GM18507 (cell line): ENCODE results near the gene CEP104.

ENCODE experiments used
- DNase-seq: peaks from one replicate; pipeline ENCODE4 v3.0.0; 2011; ENCODE audit warnings: low read depth; ENCODE audit not compliant: insufficient read length; ENCODE audit errors: extremely low spot score
- FAIRE-seq: peaks from 2 replicates; lab custom pipeline; 2011; peaks lifted over from hg19 to GRCh38; lab: Jason Lieb, UNC

Gene CEP104

GRCh38 chr1:3856923-3857790 is at the start of gene CEP104, which contains the start of gene DFFB:
Gene CEP104, minus strand, starts transcription at chr1:3857211. Its CDS starts 4,804 bp downstream, at chr1:3852407.
Gene DFFB, plus strand, starts transcription at chr1:3857476. Its CDS starts 128 bp downstream, at chr1:3857604.
- FAIRE-seq, result peak; percentile 99
- DNase-seq, result peak; percentile 100

- FAIRE-seq (no peak), DNase-seq (no peak)
Measured at GRCh38 chr1:3906672-3907020, 49.6 kb upstream of the CEP104 start.

DNA sequence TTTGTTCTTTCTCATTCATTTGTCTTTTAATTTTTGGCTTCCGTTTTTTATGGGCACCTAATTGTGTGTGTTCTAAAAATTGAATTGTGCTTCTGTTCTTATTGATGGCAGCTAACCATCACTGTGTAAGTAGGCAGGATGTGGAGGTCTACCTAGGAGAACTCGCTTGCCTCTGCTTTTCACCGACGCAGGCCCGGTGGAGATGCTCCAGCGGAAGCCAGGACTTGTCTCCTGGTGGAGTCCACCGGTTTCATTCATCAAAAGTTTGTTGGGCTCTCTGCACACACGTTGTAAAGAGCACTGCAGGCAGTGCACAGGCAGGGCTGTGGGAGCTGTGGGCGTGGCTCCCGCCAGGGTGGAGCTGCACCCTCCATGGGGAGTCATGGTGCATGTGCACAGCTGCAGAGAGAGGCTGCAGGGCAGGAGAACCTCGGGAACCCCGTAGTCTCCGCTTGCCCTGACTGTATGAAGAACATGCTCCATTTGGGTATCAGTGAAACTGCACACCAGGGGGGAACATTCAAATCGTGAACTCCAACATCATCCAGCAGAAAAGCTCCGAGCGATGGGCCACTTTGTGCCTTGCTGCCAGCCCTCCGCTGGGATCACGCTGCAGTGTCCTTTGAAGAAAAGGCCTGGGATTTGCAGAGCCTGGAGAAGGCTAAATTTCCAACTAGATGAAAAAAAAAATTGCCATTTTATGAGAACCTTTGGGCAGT is 49.1 kb upstream of the CEP104 start:
- FAIRE-seq (no peak), DNase-seq (no peak)

DNA sequence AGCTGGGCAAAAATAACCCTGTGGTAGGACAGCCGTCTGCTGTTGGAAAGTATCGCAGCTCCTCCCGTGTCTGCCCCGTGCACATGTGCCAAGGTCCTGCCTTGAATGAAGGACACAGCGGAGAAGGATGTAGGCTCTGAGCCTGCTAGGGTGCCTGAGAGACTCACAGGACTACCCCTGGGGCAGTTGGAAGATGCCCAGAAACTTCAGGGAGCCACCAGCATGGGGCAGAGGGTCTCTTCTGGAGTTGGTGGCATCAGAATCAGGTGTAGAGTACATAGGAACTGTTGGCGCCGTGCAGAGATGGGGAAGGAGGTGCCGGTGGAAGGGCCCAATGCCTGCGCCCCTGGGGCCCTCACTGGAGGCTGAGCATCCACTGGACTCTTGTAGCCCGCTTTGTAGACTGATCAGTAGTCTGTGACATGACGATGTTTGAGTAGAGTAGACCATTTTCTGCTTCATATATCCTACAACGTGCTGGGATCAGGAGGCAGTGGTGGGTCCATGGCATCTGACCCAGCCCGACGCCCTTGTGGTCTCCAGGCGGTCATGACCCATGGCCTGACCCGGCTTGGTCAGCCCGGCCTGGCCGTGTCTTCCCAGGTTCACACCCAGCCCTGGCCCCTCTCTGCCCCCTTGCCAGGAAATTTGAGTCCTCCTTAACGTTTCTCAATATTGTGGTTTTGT is 48.4 kb upstream of the CEP104 start:
- FAIRE-seq (no peak), DNase-seq (no peak)

- DNase-seq (no peak), FAIRE-seq (no peak)
Measured at GRCh38 chr1:3904843-3905185, 47.8 kb upstream of the CEP104 start.

DNA sequence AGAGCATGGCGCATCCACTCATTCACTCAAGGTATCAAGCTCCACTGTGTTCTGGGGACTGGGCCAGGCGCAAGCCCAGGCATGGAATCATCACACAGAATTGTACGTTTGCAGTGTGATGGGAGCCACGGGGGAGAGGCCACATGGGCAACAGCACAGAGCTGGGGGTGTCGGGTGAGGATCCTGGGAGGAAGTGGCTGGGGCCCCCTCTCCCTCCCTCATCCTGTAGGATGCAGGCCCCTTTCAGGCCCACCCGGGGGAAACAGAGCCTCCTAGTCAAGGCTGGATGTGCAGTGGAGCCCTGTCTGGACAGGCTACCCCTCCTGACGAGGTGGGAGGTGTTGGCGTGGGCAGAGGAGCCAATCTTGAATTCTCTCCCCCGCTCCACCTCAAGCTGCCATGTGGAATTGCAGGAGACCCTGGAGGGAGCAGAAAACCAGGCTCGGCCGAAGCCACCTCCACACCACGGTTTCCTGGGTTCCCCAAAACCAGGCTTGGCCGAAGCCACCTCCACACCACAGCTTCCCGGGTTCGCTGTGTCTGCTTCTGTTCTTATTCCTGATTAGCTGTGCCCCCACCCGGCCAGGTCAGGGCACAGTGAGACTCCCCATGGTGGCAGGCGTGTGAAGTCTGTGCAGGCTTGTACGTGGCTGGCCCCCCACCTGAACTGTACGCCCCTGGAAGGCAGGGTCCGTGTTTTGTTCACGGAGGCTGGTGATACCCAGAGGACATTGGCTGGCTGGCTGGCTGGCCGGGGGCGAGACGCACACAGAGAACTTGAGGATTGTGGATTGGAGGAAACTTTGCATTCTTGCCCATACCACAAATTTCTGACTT is 47.2 kb upstream of the CEP104 start:
- DNase-seq (no peak), FAIRE-seq (no peak)

GRCh38 chr1:3903141-3904005 is 46.4 kb upstream of the CEP104 start:
- DNase-seq (no peak), FAIRE-seq (peak; percentile 69)

DNA sequence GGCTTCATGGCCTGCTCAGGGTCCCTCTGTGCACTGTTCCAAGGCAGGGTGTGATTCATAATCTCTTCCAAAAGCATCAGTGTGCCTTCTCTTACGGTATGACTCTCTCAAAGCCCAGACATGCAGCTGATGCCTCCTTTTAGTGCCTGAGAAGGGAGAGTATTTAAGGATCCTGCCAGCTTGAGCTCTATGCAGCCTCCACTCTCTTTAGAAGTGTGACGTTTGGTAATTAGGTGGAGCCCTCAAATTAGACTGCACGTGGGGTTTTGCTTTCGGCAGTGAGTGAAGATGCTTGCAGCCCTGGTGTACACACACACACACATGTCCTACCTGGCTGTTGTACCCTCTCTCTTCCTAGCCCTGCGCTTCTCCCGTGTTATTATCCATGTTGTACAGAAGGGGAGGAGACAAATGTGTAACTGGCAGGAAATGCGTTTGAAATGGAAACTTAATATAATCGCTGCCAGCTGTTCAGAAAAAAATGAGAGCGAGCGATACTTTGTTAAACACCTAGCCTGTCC is 45.6 kb upstream of the CEP104 start:
- no peak for FAIRE-seq
- DNase-seq, result no peak

GRCh38 chr1:3902111-3902511 is 45.1 kb upstream of the CEP104 start:
- DNase-seq, result no peak
- no peak for FAIRE-seq

DNA sequence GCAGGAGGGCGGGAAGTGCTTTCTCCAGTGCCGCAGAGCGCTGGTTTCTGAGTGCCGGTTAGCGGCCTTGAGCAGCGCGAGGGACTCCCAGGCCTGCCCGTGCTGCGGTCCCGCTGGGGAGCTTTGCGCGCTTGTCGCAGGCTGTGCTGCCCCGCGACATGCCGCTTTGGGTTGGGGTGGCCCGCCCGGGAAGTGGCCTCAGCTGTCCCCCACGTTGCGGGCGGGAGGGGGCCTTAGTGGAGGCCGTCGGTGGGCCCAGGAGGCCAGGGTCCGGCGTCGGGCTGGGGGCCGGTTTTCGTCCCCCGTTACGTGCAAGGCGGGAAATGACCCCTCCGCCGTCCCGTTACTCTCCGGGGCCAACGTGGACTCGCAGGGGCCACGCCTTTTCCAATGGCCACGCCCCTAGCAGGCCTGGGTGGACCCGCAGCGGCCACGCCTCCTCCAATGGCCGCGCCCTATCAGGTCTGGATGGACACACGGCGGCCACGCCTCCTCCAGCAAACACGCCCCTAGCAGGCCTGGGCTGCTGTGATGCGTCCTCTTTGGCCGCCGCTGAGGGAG is 44.0 kb upstream of the CEP104 start:
- DNase-seq (peak; percentile 92), FAIRE-seq (peak; percentile 99)

DNA sequence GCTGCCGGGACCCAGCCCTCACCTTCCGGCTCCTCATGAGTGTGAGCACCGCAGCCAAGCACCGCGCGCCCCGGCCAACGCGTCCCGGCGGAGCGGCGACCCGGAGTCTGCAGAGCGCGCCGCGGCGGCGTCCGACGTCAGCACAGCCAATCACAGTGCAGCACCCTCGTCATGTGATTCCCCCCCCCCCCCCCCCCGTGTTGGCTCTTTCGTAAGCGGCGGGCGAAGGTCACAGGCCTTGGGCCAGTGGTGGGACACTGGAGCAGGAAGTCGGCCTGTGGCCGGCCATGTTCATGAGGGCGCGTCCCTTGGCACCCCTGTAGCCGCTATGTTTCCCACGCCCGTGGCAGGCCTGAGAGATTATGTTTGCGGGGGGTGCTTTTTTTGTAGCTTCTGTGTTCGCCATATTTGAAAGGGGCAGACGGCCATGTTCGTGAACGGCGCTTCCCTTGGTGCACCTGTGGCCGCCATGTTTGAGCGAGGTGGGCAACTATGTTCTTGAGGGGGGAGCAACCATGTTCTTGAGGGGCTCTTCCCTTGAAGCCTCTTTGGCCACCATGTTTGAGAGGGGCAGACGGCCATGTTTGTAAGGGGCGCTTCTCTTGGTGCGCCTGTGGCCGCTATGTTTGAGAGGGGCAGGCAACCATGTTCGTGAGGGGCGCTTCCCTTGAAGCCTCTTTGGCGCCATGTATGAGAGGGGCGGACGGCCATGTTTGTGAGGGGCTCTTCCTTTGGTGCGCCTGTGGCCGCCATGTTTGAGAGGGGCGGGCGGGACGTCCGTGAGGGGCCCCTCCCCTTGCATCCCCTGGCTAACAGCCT is 43.3 kb upstream of the CEP104 start, which contains the start of gene C1orf174:
C1orf174 (minus strand) TSS at position 123 of the 819 bp plus-strand sequence; CDS start at position 37, 86 bp downstream.
- DNase-seq (peak; percentile 79), FAIRE-seq (no peak)

- no peak for FAIRE-seq
- DNase-seq, result no peak
Measured at GRCh38 chr1:3899754-3900149, 42.7 kb upstream of the CEP104 start.

- DNase-seq, result no peak
Measured at GRCh38 chr1:3898994-3899753, 42.2 kb upstream of the CEP104 start.

GRCh38 chr1:3898475-3898735 is 41.4 kb upstream of the CEP104 start:
- DNase-seq (no peak), FAIRE-seq (no peak)

More at GRCh38 chr1:3898994-3899753, 42.2 kb upstream of the CEP104 start:
- peak; percentile 24 for FAIRE-seq

- no peak for DNase-seq
- no peak for FAIRE-seq
Measured at GRCh38 chr1:3896396-3897000, 39.5 kb upstream of the CEP104 start.

GRCh38 chr1:3895951-3896325 is 38.9 kb upstream of the CEP104 start:
- DNase-seq, result no peak
- no peak for FAIRE-seq
